ENCODE results near the gene MINDY2.

Gene MINDY2

DNA sequence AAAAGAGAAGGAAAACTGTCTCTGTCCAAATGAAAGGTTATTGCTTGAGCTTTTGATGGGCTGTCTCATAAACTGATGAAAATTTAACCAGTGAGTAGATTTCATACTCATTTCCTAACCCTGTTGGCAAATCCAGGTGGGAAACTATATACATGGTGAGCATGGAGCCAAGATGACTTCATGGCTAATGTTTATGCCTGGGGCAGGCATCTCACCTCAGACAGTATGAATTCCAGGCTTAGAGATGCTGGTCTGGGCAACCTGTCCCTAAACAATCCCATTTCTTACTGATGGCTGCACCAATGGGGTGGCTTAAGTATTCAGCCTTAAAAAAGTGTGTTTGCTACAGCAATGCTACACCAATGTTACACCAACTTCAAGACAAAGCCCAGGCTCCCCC lies 104.2 kb downstream of the MINDY2 start:
- TF ChIP-seq RAD21 (IDR thresholded peaks at IDR 0.05; ENCODE audit: low read depth) (no peak), ZBTB7A (IDR thresholded peaks at IDR 0.05; ENCODE audit: low read depth) (no peak)

DNA sequence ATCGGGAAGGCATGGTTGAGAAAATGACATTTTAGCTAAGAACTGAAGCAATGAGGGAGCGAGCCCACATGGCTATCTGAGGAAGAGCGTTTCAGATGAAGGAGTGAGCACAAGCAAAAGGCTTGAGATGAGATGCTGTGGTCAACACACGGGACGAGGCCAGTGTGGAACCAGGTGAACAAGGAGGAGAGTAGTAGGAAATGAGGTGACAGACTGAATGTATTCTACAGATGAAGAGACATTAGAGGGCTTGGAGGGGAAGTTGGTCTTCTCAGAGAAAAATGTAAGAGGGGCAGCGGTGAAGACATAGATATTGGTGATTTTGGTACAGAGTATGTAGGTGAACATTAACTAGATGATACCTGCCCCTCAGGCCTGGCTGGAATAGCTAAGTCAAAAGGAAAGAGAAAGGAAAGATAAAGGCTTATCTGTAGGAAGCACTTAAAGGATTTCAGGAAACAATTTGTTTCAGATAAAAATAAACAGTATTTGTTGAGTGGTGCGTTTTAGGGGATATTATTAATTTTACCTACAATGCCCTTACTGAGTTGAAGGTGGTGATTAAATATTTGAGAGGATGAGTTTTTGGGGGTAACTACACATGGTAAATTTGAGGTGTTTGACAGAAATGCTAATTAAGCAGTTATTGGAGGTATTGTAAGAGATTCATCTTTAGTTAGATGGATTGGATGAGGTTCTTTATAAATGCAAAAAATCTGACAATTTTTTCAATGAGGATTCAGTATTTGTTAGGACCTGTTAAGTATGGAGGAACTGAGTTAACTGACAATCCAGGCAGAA lies 105.4 kb downstream of the MINDY2 start:
- TF ChIP-seq, protein P1, sequence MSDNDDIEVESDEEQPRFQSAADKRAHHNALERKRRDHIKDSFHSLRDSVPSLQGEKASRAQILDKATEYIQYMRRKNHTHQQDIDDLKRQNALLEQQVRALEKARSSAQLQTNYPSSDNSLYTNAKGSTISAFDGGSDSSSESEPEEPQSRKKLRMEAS (IDR thresholded peaks at IDR 0.05), result no peak
- TF ChIP-seq CEBPB (IDR thresholded peaks at IDR 0.05), result no peak
- TF ChIP-seq, protein P2, sequence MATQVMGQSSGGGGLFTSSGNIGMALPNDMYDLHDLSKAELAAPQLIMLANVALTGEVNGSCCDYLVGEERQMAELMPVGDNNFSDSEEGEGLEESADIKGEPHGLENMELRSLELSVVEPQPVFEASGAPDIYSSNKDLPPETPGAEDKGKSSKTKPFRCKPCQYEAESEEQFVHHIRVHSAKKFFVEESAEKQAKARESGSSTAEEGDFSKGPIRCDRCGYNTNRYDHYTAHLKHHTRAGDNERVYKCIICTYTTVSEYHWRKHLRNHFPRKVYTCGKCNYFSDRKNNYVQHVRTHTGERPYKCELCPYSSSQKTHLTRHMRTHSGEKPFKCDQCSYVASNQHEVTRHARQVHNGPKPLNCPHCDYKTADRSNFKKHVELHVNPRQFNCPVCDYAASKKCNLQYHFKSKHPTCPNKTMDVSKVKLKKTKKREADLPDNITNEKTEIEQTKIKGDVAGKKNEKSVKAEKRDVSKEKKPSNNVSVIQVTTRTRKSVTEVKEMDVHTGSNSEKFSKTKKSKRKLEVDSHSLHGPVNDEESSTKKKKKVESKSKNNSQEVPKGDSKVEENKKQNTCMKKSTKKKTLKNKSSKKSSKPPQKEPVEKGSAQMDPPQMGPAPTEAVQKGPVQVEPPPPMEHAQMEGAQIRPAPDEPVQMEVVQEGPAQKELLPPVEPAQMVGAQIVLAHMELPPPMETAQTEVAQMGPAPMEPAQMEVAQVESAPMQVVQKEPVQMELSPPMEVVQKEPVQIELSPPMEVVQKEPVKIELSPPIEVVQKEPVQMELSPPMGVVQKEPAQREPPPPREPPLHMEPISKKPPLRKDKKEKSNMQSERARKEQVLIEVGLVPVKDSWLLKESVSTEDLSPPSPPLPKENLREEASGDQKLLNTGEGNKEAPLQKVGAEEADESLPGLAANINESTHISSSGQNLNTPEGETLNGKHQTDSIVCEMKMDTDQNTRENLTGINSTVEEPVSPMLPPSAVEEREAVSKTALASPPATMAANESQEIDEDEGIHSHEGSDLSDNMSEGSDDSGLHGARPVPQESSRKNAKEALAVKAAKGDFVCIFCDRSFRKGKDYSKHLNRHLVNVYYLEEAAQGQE (IDR thresholded peaks at IDR 0.05; ENCODE audit: low read depth), result no peak
- TF ChIP-seq ZBTB7A (IDR thresholded peaks at IDR 0.05; ENCODE audit: low read depth), result no peak
- TF ChIP-seq TEAD4 (IDR thresholded peaks at IDR 0.05), result no peak
- no peak for TF ChIP-seq CREB1 (IDR thresholded peaks at IDR 0.05; ENCODE audit: low read depth)
- TF ChIP-seq FOXM1 (IDR thresholded peaks at IDR 0.05; ENCODE audit: borderline replicate concordance, low read depth), result no peak
- TF ChIP-seq EGR1 (IDR thresholded peaks at IDR 0.05), result no peak

DNA sequence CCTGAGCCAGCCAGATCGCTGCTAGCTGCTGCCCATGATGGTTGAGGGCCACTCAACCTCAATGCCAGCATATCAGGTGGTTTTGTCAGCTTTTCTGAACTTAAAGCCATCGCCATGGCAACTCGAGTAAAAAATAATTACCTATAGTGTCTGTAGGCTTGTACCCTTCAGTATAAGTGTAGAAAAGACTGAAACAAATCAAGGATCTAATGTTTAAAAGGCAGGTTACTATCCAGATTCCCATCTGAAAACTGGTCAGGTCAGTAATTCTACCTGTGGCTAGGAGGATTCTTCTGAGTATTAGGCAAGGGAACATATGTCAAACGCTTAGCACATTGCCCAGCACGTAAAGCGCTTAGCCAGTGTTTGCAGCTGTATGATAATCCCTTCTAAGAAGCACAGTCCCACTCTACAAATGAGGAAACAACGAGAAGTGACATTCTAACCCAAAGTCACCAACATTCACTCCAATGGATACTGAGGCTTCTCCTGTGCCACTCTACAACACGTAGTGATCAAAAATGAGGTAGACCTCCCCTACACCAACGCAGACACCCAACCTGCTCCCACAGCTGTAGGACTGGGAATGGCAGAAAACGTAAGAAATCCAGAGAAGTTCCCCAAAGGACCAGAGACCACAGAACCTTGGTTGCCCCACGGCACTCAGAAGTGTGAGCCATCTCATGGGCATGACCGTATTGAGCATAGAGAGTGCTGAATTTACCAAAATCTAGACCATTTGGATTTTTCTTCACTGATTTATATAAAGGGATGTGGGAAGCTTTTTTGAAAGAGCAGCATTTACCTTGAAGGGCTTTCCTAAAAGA lies 107.1 kb downstream of the MINDY2 start:
- TF ChIP-seq CREB1 (IDR thresholded peaks at IDR 0.05; ENCODE audit: low read depth), result no peak
- TF ChIP-seq YY1 (IDR thresholded peaks at IDR 0.05; ENCODE audit: low read depth), result no peak
- TF ChIP-seq ZBTB7A (IDR thresholded peaks at IDR 0.05; ENCODE audit: low read depth), result no peak
- no peak for TF ChIP-seq NFIC (IDR thresholded peaks at IDR 0.05)
- TF ChIP-seq TAF1 (IDR thresholded peaks at IDR 0.05; ENCODE audit: low read depth), result no peak
- no peak for TF ChIP-seq EP300 (IDR thresholded peaks at IDR 0.05; ENCODE audit: borderline replicate concordance)
- TF ChIP-seq, protein P2 (IDR thresholded peaks at IDR 0.05; ENCODE audit: low read depth), result no peak
- TF ChIP-seq TCF12 (IDR thresholded peaks at IDR 0.05; ENCODE audit: low read depth), result no peak
- no peak for TF ChIP-seq FOXM1 (IDR thresholded peaks at IDR 0.05; ENCODE audit: borderline replicate concordance, low read depth)
- TF ChIP-seq, protein P1 (IDR thresholded peaks at IDR 0.05), result no peak
- TF ChIP-seq, protein P3, sequence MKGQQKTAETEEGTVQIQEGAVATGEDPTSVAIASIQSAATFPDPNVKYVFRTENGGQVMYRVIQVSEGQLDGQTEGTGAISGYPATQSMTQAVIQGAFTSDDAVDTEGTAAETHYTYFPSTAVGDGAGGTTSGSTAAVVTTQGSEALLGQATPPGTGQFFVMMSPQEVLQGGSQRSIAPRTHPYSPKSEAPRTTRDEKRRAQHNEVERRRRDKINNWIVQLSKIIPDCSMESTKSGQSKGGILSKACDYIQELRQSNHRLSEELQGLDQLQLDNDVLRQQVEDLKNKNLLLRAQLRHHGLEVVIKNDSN (IDR thresholded peaks at IDR 0.05), result no peak
- no peak for TF ChIP-seq RAD21 (IDR thresholded peaks at IDR 0.05; ENCODE audit: low read depth)
- TF ChIP-seq EGR1 (IDR thresholded peaks at IDR 0.05), result no peak
- no peak for TF ChIP-seq TEAD4 (IDR thresholded peaks at IDR 0.05)
- TF ChIP-seq CEBPB (IDR thresholded peaks at IDR 0.05), result no peak

DNA sequence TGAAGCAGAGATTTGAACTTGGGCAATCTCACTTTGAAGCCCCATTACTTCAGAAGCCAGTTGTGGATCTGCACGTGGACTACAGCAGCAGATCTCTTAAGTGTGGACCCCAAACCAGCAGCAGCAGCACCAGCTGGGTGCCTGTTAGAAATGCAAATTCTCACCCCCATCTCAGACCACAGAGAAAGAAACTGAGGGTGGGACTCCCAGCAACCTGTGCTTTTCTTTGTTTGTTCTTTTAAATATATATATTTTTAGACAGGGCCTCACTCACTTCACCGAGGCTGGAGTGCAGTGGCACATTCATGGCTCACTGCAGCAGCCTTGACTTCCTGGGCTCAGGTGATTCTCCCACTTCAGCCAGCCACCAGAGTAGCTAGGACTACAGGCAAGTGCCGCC lies 109.2 kb downstream of the MINDY2 start:
- no peak for TF ChIP-seq RAD21 (IDR thresholded peaks at IDR 0.05; ENCODE audit: low read depth)
- TF ChIP-seq TAF1 (IDR thresholded peaks at IDR 0.05; ENCODE audit: low read depth), result no peak
- TF ChIP-seq TEAD4 (IDR thresholded peaks at IDR 0.05), result no peak
- no peak for TF ChIP-seq CREB1 (IDR thresholded peaks at IDR 0.05; ENCODE audit: low read depth)
- TF ChIP-seq, protein P2 (IDR thresholded peaks at IDR 0.05; ENCODE audit: low read depth), result no peak
- no peak for TF ChIP-seq CEBPB (IDR thresholded peaks at IDR 0.05)
- no peak for TF ChIP-seq EP300 (IDR thresholded peaks at IDR 0.05; ENCODE audit: borderline replicate concordance)
- TF ChIP-seq NFIC (IDR thresholded peaks at IDR 0.05), result no peak
- TF ChIP-seq EGR1 (IDR thresholded peaks at IDR 0.05), result no peak
- no peak for TF ChIP-seq FOXM1 (IDR thresholded peaks at IDR 0.05; ENCODE audit: borderline replicate concordance, low read depth)
- TF ChIP-seq TCF12 (IDR thresholded peaks at IDR 0.05; ENCODE audit: low read depth), result no peak
- TF ChIP-seq YY1 (IDR thresholded peaks at IDR 0.05; ENCODE audit: low read depth), result no peak
- TF ChIP-seq, protein P1 (IDR thresholded peaks at IDR 0.05), result no peak
- TF ChIP-seq ZBTB7A (IDR thresholded peaks at IDR 0.05; ENCODE audit: low read depth), result no peak
